Left renal pelvis (tissue), 4 donors: ENCODE data around the gene SNRPA1. TPM values are rescaled to one million over a fixed set of nuclear protein-coding genes. Genes with fewer than 3 reads are reported as not detected.

ENCODE experiments used
- DNase-seq, 4 donors: peaks; one replicate each; pipeline ENCODE4 v3.0.0-alpha.2; 2013; ENCODE audit warnings: low read depth in 4 of 4, low spot score in 3 of 4
- polyA plus RNA-seq, 4 donors: library from polyadenylated mRNA; unstranded; fragments of 120-200 nt; gene quantifications; one replicate each; pipeline ENCODE4 v1.2.1, GENCODE V29; 2013; ENCODE audit not compliant: insufficient read length in 4 of 4

SNRPA1 gene
- polyA plus RNA-seq, 4 donors, result 45.2 to 74.8 (median 65.9) TPM

DNA sequence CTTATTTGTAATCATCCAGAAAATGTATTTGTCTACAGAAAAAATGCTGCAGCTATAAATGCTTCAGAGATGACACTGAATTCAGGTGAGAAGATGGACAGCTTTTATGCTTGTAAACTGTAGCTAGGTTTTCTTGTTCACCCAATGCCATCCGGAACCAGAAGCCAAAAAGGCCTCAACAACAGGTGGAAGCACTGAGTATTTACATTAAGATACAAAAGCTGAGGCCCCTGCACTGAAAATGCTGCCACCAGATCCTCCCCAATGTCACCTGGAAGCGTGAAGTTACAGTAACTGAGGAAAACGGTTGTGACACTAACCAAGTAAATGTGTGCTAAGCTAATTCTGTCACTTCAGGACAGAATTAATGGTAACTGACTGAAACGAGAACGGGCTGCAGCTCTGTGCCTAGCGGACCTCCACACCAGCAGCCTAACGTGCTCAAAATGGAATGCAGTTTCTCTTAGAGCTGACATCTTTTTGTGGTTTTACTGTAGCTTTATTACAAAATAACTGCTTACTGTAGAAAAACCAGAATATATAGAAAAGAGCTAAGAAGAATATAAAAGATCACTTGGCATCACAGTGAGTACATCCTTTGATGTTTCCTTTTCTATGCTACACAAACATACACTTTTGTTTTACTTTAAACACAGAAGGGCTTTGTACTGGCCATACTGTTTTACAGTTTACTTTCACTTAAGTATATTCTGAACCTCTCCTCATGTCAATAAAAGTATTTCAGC lies 50.8 kb downstream of the SNRPA1 start:
- no peak for DNase-seq

DNA sequence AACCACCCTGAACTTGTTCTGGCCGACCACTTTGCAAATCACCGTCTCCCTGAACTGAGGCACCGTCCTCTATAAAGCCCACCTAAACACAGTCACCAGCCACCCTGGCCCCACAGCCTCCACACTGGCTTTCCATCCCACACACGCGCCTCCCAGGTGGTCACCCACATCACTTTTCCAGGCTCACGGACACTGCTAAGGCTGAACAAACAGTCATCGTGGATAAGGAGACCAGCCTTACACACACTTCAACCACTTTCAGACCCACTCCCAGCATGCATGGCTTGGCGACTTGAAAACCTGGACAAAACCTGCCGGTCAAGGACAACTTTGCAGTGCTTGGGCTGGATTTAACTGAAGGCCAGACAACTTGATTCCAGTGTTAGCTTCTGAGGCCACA lies 51.6 kb downstream of the SNRPA1 start:
- no peak for DNase-seq

DNA sequence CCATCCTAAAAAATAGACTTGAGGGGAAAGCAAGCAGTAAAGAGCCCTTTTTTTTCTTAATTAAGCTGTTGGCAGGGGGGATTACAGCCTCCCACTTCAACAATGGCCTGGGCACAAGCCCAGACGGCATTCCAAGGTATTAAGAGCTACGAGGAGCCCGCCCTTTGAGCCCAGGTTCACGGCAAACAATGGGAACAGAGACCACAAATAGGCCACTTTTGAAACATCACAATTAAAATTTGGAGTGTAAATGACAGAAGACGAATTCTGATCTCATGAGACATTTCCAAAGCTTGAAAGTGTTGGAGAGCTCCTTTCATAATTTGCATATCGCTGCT lies 52.1 kb downstream of the SNRPA1 start:
- no peak for DNase-seq

DNA sequence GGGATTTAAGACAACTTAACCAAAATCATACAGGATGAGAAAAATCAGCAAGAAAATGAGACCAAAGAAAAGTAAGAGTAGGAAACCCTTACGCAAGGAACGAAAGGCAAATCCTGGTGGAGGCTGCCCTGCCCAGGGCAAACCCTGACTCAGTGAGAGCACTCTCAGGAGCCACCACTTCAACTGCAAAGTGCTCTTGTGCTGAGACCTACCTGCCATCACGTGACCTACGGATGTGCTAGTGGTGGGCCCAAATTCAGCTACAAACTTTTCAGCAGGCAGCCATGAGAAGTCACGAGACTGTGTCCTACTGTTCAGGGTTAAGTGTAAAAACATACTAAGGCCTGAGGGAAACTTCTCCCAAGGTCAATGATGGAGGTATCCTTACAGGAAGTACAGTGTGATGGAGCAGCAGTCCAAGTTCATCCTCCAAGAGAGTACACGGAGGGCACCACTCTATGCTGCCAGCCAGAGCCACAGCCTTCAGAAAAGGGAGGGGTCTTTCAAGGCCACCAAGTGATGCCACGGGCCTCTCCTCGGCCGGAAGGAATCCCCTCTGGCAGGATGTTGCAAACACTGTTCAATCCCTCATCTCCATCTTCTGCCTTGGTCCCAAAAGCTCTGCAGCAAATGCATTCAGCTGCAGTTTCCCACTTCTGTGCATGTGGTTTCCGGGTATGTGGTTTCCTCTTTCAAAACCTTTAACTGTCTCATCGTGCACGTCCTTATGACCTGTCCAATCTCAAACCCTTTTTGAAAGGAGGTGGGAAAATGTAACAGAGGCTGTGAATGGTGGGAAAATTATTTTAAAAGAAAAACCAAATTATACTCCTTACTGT lies 52.7 kb downstream of the SNRPA1 start:
- no peak for DNase-seq

DNA sequence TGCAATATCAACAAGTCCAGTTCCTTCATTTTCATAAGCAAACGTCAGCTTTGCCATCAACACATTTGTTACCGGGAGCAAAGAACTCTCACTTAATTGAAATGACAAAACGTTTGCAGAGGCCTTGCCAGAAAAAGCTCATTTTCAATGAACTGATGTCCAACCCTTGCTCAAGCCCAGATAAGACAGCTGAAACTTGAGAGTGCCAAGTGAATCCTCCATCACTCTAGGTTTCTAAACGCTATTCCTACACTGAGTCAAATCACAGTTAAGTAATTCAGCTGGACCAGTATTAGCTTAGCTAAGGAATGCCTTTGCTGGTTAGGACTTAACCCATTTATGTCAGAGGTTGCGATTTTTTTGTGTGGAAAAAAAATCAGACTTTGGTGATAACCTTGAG lies 54.7 kb downstream of the SNRPA1 start:
- DNase-seq, result no peak

DNA sequence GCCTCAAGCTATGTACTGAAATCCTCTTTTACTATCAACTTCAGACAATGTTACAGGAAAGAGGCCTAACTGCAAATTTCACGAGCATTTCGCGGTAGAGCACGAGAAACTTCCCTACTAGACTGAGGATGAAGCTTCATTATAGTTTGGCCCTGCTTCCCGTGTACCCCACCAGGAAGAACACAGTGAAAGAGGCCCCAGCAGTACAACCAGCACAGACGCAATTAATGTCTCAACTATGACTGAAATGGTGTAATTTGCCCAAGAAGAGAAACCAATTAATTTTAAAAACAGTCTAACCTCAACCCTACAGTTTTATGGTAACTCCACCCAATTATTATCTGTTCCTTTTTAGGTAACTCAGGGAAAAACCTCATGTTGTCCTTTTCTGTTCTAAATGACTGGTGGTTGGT lies 55.3 kb downstream of the SNRPA1 start:
- DNase-seq, result no peak

DNA sequence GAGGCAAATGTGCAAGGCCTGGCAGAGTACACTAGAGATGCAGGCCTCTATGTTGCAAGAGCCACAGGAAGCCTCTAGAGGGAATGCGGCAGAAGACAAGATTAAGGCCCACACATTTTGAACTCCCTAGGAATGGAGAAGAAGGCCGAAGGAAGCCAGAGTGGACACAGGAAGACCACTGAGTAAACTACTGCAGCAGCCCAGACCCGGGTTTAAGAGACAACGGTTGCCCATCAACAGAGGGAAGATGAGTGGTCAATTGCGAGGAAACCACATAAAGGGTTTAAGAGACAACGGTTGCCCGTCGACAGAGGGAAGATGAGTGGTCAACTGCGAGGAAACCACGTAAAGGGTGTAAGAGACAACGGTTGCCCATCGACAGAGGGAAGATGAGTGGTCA lies 57.8 kb downstream of the SNRPA1 start:
- no peak for DNase-seq

DNA sequence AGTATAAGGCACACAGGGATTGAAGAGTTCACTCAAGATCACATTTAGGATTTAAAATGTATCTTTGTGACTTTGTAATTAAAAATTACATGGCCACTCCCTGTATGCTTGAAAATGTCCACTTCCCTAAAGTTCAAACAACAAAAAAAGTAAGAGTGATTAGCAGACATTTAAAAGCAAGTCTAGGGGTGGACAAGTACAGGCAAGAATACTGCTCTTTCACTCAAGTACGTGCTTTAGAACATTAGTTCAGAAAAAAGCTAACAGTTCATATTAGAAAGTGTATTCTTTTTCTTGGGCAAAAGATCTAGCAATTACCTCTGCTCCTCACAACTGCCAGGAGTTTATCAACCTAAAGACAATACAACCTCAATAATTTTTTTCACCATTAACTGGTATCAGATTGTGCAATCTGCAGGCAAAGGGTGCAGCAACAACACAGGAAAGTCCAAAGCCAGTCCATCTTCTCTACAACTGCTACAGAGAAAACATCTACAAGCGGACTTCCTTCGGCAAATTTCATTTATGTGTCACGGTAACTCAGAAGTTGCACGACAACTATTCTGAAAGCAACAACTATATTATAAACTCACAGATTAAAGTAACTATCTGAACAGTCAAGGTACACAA lies 61.3 kb downstream of the SNRPA1 start:
- DNase-seq, result no peak

DNA sequence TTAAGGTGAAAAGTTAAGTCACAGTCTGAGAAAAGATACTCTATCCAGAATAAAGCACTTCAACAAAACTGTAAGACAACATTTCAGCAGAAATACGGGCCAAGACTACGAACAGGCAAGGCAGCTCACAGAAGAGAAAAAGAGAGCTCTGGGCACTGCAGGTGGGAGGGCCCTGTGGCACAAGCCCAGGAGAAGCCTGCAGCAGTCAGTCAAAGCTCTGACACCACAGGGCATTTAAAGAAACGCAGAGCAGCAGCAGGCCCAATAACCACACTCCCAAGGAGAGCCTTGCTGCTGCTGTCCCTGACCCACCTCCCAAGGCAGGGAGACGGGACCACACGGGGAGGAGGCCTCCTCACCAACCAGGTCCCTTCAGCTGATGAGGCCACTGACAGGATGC lies 62.4 kb downstream of the SNRPA1 start:
- DNase-seq, result no peak

Other genes starting within 250 kb of the SNRPA1 start
- 10 to 100 TPM; 36.6 to 55.0 (median 48.4) TPM for gene CHSY1, start 43.2 kb downstream of the SNRPA1 start, polyA plus RNA-seq
- 10 to 100 TPM; 52.9 to 70.9 (median 63.3) TPM for gene SELENOS, start 17.8 kb downstream of the SNRPA1 start, polyA plus RNA-seq
- 1 to 10 TPM; 6.5 to 8.9 (median 7.6) TPM for gene PCSK6, start 194.5 kb upstream of the SNRPA1 start, polyA plus RNA-seq